ENCODE data around the gene LAMA5. TPM values are rescaled to one million over a fixed set of nuclear protein-coding genes. Genes with fewer than 3 reads are reported as not detected.

LAMA5 gene
- total and polyA plus RNA-seq, 2 of the 8 experiments (the other 6 are each of a cell fraction or from before 2014, with no cell fraction given) = 34.4 to 225 TPM

DNA sequence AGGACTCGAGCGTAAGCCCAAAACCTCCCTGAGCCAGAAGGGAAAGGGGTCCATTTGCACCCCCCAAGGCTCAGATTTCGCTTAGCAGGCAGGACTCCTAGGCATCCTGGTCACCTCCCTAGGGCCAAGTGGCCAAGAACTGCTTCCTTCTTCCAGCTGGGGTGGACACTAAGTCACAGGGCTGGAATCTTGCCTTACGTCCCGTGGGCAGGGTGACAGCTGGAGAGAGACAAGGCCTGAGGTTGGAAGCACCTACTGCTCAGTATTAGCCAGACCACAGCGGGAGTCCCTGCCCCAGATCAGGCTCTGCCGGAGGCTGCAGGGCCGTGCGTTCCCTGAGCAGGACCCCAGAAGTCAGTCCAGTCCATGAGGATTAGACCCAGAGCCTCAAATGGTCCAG, 19.7 kb downstream of the LAMA5 start:
- peaks cover 0 to 10% of the 10 kb centered on the region in 2 experiments for H4K20me1 ChIP-seq (replicated peaks in 1 of 2; ENCODE audit: control insufficient read depth in 1 of 2, insufficient read depth in 2 of 2, low read length in 2 of 2)
- no peak overlapping the region for H2BK5ac ChIP-seq (ENCODE audit: low read depth, low read length)
- FAIRE-seq (no peak), DNase-seq (ENCODE audit: low read depth in 1 of 2, low spot score in 2 of 2) (no peak)
- H4K5ac ChIP-seq (ENCODE audit: insufficient read length, low read depth, low read length) = no peak overlapping the region
- ChIA-PET CTCF (ENCODE audit: partially characterized antibody) (interaction anchor here (0.9 to 1.4 kb wide), 2 partner anchors 18 to 21 kb away, joined by 4 to 5 read pairs; no protein-coding TSS in a partner anchor), POLR2A (ENCODE audit: partially characterized antibody) (interaction anchor here (0.7 to 12.3 kb wide), 11 partner anchors 10 to 44 kb away, joined by 3 to 95 read pairs (median 4); no protein-coding TSS in a partner anchor)
- no peak overlapping the region for H3K14ac ChIP-seq (ENCODE audit: insufficient read length)
- no peak overlapping the region for H2AFZ ChIP-seq (ENCODE audit: low read length)
- no peak overlapping the region for H3K18ac ChIP-seq (ENCODE audit: extremely low read depth, low read length)
- no peak overlapping the region for H2BK120ac ChIP-seq (replicated peaks; ENCODE audit: low read depth, low read length)
- H3K79me2 ChIP-seq (ENCODE audit: control insufficient read depth in 1 of 2, insufficient read depth in 2 of 2, low read length in 2 of 2) = no peaks in the 10 kb centered on the region; a peak in 1 of 4 replicates
- no peak overlapping the region for H3K23ac ChIP-seq (ENCODE audit: insufficient read length)
- no peak overlapping the region for H3K4me2 ChIP-seq (ENCODE audit: insufficient read depth in 1 of 2, low read depth in 2 of 2, low read length in 2 of 2)
- H3K4me3 ChIP-seq (ENCODE audit: extremely low read depth in 1 of 4, insufficient read depth in 2 of 4, low read depth in 3 of 4, low read length in 4 of 4) = no peak overlapping the region
- no peaks in the 10 kb centered on the region; the same call in 1 of the 2 replicates for H3K79me1 ChIP-seq (ENCODE audit: low read depth, low read length)
- H2BK15ac ChIP-seq (ENCODE audit: low read length) = no peak overlapping the region
- no peaks in the 10 kb centered on the region; the same call in 1 of the 2 replicates for H3K23me2 ChIP-seq (ENCODE audit: low read depth, low read length)
- no peak for TF ChIP-seq TEAD4 (IDR thresholded peaks at IDR 0.05; ENCODE audit: low read depth, low read length)
- no peak for TF ChIP-seq RBBP5 (IDR thresholded peaks at IDR 0.05; ENCODE audit: borderline replicate concordance, low read depth, low read length)
- TF ChIP-seq, protein P1, sequence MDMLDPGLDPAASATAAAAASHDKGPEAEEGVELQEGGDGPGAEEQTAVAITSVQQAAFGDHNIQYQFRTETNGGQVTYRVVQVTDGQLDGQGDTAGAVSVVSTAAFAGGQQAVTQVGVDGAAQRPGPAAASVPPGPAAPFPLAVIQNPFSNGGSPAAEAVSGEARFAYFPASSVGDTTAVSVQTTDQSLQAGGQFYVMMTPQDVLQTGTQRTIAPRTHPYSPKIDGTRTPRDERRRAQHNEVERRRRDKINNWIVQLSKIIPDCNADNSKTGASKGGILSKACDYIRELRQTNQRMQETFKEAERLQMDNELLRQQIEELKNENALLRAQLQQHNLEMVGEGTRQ (IDR thresholded peaks at IDR 0.05; ENCODE audit: low read length) = no peak
- TF ChIP-seq CBX5 (IDR thresholded peaks at IDR 0.05; ENCODE audit: low read depth, low read length) = no peak
- TF ChIP-seq POU5F1 (IDR thresholded peaks at IDR 0.05; ENCODE audit: low read depth, low read length) = no peak
- no peak for TF ChIP-seq POLR2A (IDR thresholded peaks at IDR 0.05; ENCODE audit: control extremely low read depth in 1 of 2, low read depth in 2 of 2, low read length in 2 of 2)
- no peak for TF ChIP-seq YY1 (IDR thresholded peaks at IDR 0.05; ENCODE audit: low read depth, low read length)
- TF ChIP-seq SIN3A (conservative IDR thresholded peaks at IDR 0.05 in 1 of 2, IDR thresholded peaks at IDR 0.05 in 1 of 2; ENCODE audit: low read depth in 1 of 2, low read length in 2 of 2) = no peak
- TF ChIP-seq, protein P2, sequence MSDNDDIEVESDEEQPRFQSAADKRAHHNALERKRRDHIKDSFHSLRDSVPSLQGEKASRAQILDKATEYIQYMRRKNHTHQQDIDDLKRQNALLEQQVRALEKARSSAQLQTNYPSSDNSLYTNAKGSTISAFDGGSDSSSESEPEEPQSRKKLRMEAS (IDR thresholded peaks at IDR 0.05) = no peak
- TF ChIP-seq RNF2 (IDR thresholded peaks at IDR 0.05; ENCODE audit: borderline replicate concordance, low read depth, low read length, missing control alignments, poor library complexity, severe bottlenecking) = no peak
- TF ChIP-seq SRF (IDR thresholded peaks at IDR 0.05; ENCODE audit: low read depth, low read length) = no peak
- no peak for TF ChIP-seq PHF8 (conservative IDR thresholded peaks at IDR 0.05; ENCODE audit: low read depth, low read length)
- no peak overlapping the region for H2BK12ac ChIP-seq (ENCODE audit: low read depth, low read length)
- H3K4ac ChIP-seq (replicated peaks; ENCODE audit: insufficient read length, low read depth, low read length) = no peak overlapping the region
- H3K27me3 ChIP-seq (replicated peaks in 1 of 4; ENCODE audit: control insufficient read depth in 3 of 4, extremely low read depth in 1 of 4, insufficient read depth in 3 of 4, low read length in 3 of 4) = no peaks in the 10 kb centered on the region
- no peak overlapping the region; the same call in 1 of the 2 replicates for H4K8ac ChIP-seq (ENCODE audit: extremely low read depth, insufficient read depth, low read length)
- H3K9ac ChIP-seq (replicated peaks in 1 of 4; ENCODE audit: extremely low read depth in 1 of 4, low read depth in 3 of 4, low read length in 3 of 4) = no peak overlapping the region
- peaks cover 29 to 70% (median 61%) of the 10 kb centered on the region in 4 experiments; a peak in 7 of 8 replicates for H3K36me3 ChIP-seq (ENCODE audit: control insufficient read depth in 2 of 4, insufficient read depth in 4 of 4, low read length in 3 of 4)
- H3K4me1 ChIP-seq (replicated peaks in 1 of 4; ENCODE audit: control insufficient read depth in 3 of 4, insufficient read depth in 4 of 4, low read length in 3 of 4) = no peaks in the 10 kb centered on the region; a peak in 1 of 7 replicates
- no peak overlapping the region for H2BK20ac ChIP-seq (ENCODE audit: low read length)
- 87% methylated on average over 9 of the region's 9 CpGs; no CpG with 5 or more reads in 1 of the 2 experiments for WGBS, 2 experiments (ENCODE audit: extremely low coverage in 1 of 2, insufficient coverage in 1 of 2, insufficient read length in 1 of 2, insufficient replicate concordance in 2 of 2, low coverage in 1 of 2, low lambda C conversion rate in 2 of 2, missing lambda C conversion rate in 1 of 2)
- no peak overlapping the region for H2AK5ac ChIP-seq (ENCODE audit: low read depth, low read length)
- H3K56ac ChIP-seq (replicated peaks; ENCODE audit: insufficient read length, low read depth, low read length) = no peak overlapping the region
- H3K27ac ChIP-seq (ENCODE audit: low read depth, low read length) = no peak overlapping the region
- H4K91ac ChIP-seq (replicated peaks; ENCODE audit: insufficient read length, low read length) = no peak overlapping the region
- peaks cover 0 to 3% of the 10 kb centered on the region in 2 experiments; a peak in 2 of 4 replicates for H3K9me3 ChIP-seq (ENCODE audit: insufficient read depth in 2 of 2, low read depth in 1 of 2, low read length in 1 of 2)

Data from H1 (cell line).